ENCODE results near the gene ARL16.

The ARL16 gene

DNA sequence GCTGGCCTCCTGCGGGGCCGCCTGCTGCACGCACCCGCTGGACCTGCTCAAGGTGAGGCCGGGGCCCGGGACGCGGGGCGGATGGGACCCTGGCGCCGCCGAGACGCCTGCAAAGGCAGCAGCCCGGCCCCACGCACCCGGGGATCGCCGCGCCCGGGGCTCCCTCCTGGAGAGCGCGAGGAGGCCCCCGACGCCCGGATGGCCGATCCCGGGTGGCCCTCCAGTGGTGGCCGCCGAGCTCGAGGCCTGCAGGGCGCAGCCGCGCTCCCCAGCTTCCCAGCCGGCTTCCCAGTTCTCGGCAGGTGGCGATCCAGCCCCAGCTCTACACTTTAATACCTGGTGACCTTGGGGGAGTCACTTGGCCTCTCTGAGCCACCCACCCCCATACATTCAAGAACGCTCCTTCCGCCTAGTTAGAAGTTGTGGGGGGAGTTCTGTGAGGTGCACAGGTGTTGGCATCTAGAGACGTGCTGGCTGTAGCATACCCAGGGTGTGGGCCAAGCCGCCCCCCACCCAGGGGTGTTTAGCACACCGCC, 28.9 kb upstream of the ARL16 start:
- no peak for DNase-seq

GRCh38 chr17:81711814-81712467, 28.3 kb upstream of the ARL16 start, which contains the start of gene SLC25A10:
Gene SLC25A10 (plus strand): TSS chr17:81712284. CDS start chr17:81712427, 143 bp downstream.
- peak; percentile 75 to 78 for DNase-seq

DNA sequence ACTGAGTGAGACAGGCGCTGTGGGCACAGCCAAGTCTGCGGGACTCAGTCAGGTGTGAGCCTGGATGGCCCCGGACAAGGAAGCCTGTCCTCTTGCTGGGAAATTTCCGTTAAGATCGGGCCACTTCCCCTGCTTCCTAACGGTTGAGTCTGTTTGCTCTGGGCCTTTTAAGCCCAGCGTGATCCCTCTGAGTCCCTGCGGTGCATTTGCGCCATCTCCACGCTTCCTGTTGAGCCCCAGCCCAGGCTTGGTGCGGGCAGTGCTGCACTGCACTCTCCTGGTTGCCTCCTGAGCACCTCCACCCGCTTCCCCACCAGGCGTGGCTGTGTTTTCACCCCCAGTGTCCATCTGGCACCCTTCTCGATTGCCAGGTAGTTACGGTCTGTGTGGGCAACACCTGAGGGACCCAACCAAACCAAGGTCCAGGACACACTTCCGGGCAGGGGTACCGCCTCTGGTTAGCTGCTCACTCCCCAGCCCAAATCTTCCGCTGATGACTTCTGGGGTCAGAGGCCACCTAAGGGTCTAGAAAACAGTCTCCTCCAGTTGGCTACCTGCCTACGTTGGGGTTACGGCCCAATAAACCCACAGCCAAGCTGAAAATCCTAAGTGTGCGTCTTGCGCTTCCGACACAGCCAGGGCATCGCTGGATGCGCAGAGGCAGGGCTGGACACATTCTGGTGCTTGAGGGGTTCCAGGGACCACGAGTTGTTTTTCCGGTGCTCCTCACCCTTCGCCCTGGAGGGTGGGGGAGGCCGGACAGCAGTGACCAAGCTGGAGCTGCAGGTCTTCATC, 27.1 kb upstream of the ARL16 start:
- DNase-seq = peak in 1 of 2 donors; percentile 31

- no peak for DNase-seq
Observed at GRCh38 chr17:81708739-81709185, 25.2 kb upstream of the ARL16 start.

DNA sequence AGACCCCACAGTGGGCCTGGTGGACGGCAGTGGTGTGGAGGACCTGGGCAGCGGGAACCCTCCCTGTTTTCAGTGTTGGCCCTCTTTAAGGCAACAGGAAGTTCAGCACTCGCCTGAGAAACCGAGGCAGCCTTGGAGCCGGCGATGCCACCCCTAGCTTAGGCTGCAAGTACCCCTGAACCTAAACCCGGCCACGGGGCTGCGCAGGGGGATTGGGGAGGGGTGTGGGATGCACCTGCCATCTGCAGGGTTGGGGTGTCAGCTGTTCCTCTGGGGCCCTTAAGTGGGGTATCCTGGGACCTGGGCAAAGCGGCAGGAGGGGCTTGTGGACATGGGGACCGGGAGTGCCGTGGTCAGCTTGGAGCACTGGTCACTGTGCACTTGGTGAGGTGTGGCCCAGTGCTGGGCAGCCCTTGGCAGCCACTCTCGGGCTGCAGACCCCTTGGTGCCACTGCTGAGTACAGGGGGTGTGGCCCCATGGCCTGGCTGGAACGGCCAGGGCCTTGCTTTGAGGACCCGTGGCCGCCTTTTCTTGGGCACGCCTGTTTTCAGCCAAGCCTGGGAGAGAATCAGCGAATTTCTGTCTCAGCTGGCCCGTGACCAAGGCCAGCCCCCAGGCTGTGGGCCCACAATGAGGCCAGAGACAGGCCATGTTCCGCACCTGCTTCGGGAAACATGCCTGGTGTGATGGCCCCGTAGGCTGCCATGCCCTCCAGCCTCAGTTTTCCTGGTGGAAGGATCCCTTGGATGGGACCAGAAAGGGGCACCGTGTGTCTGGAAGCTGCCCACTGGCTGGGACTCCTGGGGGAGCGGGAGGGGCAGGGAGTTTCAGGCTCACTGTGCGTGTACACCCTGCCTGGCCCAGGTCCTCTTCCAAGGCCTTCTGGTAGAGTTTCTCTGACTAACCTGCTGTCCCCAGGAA, 24.4 kb upstream of the ARL16 start:
- DNase-seq = no peak

- DNase-seq = no peak
Observed at GRCh38 chr17:81706757-81707624, 23.4 kb upstream of the ARL16 start.

- no peak for DNase-seq
Observed at GRCh38 chr17:81706232-81706611, 22.6 kb upstream of the ARL16 start.

DNA sequence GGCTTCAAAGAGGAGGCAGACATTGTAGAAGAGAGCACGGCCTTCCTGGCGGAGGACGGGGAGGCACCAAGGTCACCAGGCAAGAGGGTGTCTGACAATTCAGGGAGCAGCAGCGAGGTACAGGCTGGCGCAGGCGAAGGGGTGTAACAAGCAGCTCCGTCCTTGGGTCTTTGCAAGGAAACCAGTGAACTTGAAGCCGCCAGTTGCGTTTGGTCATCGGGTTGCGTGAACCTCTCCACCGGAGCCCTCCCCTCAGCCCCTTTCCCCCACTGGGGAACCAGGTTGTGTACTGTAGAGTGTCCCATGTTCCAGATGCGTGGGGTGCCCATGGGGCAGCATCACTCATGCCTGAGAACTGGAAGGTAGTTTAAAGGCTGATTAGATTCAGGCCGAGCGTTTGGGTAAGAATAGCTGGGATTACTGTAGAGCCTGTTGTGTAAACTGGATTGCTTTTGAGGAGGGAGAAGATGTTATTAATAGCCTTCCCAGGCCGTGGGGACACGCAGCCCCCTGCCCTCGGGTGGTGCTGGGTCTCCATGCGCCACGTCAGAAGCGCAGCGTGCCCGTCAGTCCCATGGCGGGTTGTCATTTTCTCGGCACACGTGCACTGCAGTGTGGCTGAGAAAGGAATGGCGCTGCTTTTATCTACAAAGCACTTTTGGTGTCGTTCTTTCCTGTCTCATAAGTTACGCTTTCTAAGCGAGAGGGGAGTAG, 22.1 kb upstream of the ARL16 start:
- no peak for DNase-seq

DNA sequence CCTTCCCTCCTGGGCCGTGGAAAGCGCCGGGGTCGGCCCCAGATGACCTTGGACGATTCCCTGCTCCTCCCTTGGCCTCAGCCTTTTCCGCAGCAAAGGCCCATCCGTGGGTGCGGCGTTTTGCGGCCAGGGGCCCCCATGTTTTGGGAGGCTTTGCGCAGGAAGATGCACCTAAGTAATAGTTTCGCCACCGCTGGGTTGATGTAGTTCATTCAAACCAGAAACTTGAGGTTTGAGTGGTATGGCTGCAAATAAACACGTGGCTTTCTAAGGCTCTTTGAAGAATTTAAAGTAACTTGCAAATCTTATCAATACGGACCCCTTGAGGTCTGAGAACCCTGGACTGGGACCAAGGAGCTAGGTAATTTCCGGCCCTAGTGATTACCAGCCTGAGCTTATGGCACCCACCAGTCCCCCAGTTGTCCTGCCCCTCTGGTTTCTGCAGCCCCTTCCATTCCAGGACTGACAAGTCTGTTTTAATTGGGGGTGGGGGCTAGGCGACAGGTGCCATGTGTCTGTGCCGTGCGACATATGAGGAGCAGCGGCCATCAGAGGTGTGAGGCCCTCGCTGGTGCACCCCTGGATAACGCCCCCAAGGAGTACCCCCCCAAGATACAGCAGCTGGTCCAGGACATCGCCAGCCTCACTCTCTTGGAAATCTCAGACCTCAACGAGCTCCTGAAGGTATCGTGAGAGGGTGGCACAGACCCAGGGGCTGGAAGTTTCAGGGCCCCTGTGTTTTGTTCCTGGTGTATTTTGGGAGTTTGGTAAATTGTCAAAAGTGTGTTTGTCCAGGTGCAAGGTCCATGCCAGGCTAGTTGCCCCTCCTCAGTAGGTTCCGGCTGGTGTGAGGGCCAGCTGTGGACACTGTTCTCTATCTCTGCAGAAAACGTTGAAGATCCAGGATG, 20.4 kb upstream of the ARL16 start:
- DNase-seq = no peak

DNA sequence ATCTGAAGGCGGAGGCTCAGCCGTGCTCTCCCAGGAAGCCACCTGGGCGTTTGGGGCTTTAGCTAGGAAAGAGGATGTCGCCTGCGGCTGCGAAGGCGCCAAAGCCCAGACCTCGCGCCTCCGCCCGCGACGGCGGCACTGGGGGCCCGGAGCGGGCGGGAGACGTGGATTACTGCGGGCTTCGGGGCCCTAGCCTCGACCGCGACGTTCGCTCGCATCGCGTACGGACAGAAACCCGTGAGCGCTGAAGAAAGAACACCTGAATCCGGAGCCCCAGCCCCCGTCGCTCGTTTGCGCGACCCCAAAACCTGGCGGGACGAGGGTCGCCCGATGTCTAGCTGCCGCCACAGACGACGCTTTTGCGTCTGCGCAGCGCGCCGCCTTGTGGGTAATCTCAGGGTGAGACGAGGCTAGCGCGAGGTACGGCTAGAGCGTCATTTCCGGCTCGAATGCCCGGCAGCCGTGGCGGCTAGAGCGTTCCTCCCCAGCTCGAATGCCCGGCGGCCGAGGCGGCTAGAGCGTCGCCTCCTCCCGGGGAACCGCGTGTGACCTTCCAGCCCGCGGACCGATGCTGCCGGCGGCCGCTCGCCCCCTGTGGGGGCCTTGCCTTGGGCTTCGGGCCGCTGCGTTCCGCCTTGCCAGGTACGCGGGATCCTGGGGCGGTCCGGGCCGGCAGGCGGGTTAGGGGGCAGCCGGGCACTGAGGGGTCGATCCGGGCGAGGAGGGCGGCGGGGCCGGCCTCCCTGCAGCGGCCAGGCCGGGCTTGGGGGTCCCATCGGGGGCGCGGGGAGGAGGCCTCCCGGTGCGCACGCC, 19.5 kb upstream of the ARL16 start, which contains the start of gene MRPL12:
TSS of gene MRPL12 (plus strand) at position 434 of the 813 bp plus-strand sequence. CDS start at position 569, 135 bp downstream.
- DNase-seq = peak; percentile 90 to 91

GRCh38 chr17:81701288-81702071, 17.9 kb upstream of the ARL16 start:
- DNase-seq = no peak

GRCh38 chr17:81700353-81701287, 17.0 kb upstream of the ARL16 start:
- no peak for DNase-seq

GRCh38 chr17:81697261-81698044, 13.9 kb upstream of the ARL16 start:
- no peak for DNase-seq

GRCh38 chr17:81696218-81696941, 12.8 kb upstream of the ARL16 start:
- DNase-seq = no peak

DNA sequence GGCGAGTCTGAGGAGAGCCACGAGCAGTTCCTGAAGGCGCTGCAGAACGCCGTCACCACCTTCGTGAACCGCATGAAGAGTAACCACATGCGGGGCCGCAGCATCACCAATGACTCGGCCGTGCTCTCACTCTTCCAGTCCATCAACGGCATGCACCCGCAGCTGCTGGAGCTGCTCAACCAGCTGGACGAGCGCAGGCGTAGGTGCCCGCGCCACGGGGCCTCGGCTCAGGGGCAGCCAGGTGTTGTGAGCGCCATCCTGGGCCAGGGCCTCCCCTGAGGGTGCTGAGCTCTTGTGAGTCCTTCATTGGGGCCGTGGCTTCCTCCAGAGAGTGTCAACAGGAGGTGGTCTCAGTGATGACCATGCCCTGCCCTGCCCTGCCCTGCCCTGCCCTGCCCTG, 12.2 kb upstream of the ARL16 start:
- no peak for DNase-seq
